GM19463 (cell line): ENCODE results near the gene SDK1.
"Not testable (repeated sequence)": the region's sequence is repeated elsewhere in the genome, so short reads cannot be mapped to it uniquely, and the experiment has no call there.

Experiments used
- ATAC-seq: cut with Tn5 transposase; IDR thresholded peaks from one replicate; pipeline ENCODE4 v1.9.1; 2021; ENCODE audit warnings: mild to moderate bottlenecking, moderate library complexity; ENCODE audit not compliant: unreplicated experiment

SDK1 gene

GRCh38 chr7:3578399-3578798 is 277.3 kb downstream of the SDK1 start:
- no peak for ATAC-seq

DNA sequence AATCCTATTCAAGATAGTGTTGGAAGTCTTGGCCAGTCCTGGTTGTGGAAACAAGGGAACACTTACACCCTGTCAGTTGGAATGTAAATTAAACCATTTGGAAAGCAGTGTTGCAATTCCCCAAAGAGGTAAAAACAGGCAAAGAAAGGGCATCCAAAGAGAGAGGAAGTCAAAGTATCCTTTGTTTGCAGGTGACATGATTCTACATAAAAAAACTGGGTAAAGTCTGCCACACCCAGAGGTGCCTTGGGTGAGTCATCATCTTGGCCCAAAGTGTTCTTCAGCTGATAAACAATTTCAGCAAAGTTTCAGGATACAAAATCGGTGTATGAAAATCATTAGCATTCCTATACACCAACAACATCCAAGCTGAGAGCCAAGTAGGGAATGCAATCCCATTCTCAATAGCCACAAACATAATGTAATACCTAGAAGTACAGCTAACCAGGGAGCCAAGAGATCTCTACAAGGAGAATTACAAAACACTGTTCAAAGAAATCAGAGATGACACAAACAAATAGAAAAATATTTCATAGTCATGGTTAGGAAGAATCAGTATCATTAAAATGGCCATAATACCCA is 278.7 kb downstream of the SDK1 start:
- ATAC-seq = no peak

- ATAC-seq = not testable (repeated sequence)
Measured at GRCh38 chr7:3582145-3582544, 281.1 kb downstream of the SDK1 start.

- no peak for ATAC-seq
Measured at GRCh38 chr7:3585826-3586225, 284.8 kb downstream of the SDK1 start.

DNA sequence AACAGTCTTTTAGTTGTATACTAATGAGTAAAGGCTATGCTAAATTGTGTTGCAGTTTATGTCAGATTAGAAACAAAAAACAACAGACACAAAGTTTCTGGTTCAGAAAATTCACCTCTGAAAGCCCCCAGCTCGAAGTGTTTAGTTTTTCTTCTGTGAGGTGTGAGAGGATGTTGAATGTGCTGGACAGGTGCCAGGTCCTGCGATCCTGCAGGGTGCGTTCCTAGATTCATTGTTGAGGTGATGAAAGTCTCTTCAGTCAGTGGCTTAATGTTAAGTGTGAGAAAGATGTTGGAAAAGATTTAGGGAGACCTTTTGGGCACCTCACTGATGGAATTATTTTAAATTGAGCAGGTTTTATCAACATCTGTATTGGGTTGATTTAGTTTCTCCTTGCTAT is 287.3 kb downstream of the SDK1 start:
- ATAC-seq = no peak

DNA sequence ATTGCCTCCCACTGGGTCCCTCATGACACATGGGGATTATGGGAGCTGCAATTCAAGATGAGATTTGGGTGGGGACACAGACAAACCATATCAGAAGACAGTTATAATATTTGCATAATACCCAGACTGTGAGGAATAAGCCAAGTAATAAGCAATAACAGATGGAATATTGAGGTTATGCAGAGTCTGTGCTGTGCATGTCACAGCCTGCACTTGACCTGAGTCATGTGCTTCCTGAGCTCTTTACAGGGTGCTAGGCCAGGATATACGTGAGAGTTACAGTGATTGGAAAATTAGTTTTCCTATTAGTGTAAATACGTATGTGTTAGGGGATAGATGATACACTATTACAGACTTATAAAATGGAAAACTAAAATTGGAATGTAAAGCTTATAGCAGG is 288.7 kb downstream of the SDK1 start:
- no peak for ATAC-seq

DNA sequence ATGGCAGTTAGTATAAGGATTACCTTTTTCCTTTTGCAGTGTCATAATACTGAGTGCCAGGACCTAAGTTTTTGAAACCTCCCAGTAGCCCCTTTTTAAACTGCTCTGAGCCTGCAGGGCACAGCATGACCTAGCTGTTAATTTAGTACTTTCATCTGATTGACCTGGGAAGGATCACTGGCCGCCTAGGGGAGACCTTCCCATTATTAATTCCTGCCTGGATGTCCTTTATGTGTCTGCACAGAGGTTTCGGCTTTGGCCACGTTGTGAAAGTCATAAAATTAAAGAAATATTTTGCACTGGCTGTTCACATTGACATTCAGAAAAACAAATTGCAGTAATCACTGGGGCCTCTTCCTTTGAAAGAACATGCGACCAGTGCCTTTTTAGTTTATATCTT is 290.2 kb downstream of the SDK1 start:
- no peak for ATAC-seq

DNA sequence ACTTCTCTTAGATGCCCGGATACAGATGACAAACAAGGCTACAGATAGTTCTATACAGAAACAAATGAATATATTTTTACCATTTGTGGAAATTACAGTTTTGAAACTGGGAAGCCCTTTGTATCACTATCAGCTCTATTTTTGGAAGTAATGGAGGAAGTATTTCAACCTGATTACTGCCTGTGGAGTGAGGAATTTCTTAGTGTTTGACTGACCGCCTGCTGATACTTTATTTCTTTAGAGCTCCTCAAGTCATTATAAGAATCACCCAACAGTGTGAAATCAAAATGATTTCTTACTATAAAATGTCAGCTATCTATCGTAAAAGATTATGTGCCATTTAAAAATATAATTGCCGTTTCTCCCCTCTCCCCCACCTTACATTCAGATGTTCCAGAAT is 290.9 kb downstream of the SDK1 start:
- ATAC-seq = no peak

DNA sequence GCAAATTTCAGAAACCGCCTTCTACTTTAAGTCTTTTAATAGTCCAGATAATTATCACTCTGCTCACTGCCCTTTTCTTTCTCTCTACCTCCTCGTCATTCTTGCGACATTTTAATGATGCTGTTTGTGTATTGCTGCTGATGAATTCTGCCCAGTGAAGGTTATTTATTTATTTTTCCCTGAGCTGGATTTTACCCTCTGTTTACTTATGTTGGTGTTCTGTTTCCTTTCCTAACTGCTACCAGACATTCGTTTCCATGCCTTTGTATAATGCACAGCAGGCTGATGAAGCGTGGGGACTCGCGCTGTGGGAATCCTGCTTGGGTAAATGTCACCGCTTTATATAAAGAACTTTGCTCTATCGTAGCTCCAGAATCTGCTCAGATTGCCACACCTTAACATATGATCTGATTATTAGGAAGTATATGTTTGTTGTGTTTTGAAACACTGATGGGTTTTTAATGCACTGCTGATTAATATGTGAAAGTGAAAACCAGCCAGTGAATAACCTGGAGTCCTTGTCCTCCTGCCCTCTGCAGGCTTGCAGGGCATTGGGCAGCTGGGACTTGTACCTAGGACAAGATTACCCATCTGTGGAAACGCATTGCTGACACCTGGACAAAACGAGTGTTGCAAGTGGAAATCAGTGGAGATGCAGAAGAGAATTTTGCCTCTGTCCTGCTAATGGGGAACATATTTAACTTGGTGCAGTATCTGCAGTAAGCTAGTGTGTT is 291.5 kb downstream of the SDK1 start:
- ATAC-seq = no peak

DNA sequence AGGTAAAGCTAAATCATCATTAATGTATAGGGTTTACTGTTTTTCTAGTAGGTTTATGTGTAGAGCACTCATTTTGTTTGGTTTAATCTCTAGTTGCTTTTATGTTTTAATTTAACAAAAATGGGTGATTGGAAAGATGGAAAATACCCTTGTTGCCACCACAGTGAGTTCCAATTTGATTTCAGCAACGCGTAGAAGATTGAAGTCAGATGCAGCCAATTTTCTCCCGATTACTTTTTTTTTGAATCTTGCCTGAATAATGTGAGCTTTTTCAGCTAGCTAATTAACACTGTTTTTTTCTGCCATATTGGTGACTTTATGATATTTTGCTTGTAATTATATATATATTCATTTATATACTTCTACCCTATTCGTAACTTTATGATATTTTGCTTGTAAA is 293.8 kb downstream of the SDK1 start:
- no peak for ATAC-seq

DNA sequence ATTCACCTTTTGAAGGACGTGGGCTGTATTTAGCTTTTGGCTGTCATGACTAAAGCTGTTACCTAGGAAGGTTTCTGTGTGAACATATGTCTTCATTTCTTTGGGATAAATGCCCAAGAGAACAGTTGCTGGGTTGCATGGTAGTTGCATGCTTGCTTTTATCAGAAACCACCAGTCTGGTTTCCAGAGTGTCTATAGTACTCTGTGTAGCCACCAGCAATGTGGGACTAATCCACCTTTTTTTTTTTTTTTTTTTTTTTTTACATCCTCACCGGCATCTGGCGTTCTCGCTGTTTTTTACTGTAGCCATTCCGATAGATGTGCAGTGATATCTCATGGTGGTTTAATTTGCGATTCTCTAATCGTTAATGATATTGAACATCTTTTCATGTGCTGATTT is 297.8 kb downstream of the SDK1 start:
- no peak for ATAC-seq

DNA sequence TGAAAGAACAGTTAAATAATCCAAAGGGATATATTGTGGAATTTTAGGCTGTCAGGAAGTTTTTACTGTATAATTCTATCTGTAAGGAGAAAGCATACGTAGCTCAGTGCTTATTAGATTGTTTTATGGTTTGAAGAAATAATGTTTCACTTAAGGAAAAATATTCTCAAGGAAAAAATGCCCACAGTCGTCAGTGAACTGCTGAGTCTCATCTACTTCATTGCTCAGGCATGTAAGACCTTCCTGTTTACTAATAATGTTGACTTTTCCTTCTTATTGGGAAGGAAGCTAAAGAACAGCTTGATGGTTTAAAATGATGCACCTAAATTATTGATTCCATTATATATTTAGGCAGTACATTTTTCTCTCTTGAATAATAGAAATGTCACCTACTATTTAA is 304.2 kb downstream of the SDK1 start:
- no peak for ATAC-seq

- no peak for ATAC-seq
Measured at GRCh38 chr7:3606436-3606835, 305.4 kb downstream of the SDK1 start.

- ATAC-seq = no peak
Measured at GRCh38 chr7:3607847-3608246, 306.8 kb downstream of the SDK1 start.

DNA sequence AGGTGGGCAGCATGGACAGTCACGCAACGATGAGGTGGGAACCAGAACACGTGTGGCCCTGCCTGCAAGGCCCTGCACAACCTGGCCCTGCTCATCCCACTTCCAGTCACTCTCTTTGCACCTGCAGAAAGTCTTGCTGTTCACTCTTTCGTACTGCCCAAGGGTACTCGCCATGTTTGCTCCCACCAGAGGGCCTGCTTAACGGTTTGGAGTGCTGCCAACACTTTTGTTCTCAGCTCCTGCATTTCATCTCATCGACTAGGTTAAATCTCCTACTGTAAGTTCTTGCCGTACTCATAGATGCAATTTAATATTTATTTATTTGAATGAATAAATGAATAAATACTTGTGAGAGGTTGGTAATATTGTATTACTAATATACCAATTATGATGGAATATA is 315.3 kb downstream of the SDK1 start:
- no peak for ATAC-seq

- ATAC-seq = no peak
Measured at GRCh38 chr7:3630081-3630480, 329.0 kb downstream of the SDK1 start.

- ATAC-seq = no peak
Measured at GRCh38 chr7:3634396-3634795, 333.3 kb downstream of the SDK1 start.

GRCh38 chr7:3636131-3636860 is 335.2 kb downstream of the SDK1 start:
- ATAC-seq = no peak

DNA sequence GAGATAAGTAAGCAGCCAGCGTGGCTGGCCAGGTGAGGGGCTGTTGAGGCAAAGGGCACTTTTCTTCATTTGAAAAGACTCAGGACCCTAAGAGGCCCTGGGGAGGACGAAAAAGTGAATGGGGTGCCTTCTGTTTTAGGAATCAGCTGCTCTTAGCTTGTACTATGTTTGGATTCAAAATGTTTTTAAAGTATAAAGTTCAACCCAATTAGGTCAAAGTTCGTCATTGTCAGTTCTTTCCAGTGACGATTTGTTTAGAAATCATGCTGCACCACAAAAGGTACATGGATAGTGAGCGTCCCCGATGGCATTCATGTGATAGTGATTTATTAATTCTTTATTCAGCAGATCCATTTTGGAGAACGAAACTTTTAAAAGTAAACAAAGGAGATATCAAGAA is 338.2 kb downstream of the SDK1 start:
- no peak for ATAC-seq

- ATAC-seq = no peak
Measured at GRCh38 chr7:3641582-3641981, 340.5 kb downstream of the SDK1 start.

DNA sequence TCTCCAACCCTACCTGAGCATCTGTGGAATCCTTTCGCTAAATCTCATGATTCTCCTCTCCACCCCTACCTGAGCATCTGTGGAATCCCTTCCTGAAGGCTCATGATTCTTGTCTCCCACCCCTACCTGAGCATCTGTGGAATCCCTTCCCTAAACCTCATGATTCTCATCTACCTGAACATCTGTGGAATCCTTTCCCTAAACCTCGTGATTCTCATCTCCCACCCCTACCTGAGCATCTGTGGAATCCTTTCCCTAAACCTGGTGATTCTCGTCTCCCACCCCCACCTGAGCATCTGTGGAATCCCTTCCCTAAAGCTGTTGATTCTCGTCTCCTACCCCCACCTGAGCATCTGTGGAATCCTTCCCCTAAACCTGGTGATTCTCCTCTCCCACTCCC is 342.0 kb downstream of the SDK1 start:
- ATAC-seq = no peak

DNA sequence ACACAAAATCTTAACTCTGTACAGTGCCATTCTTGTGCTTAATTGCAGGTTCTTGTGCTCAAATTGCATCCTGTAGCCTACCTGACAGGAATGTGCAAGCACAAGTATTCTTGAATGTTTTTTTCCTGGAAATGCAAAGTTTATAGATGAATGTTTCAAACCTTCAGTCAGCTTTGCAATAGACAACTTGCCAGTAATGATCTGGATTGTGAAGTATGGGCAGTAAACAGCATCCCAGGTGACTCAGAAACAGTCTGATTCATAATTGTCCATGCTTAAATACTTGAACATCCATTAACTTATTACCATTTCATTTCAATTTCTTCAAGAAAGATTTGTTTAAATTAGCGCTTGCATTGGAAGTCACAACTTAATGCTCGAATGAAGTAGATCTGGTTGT is 347.2 kb downstream of the SDK1 start:
- no peak for ATAC-seq
